ENCODE data around the gene PRKD3.

DNA sequence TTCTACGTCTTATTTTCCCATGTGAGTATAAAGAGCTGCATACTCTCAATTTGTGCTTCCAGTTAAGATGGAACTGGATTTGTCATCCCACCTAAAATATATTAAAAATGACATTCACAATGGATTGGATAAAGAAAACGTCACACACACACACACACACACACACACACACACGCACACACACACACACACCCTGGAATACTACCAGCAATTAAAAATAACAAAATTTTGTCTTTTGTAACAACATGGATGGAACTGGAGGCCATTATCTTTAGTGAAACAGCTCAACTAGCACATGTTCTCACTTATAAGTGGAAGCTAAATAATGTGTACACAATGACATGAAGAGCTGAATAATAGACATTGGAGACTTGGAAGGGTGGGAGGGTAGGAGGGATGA lies 16.0 kb upstream of the PRKD3 start:
- TF ChIP-seq, protein P1, sequence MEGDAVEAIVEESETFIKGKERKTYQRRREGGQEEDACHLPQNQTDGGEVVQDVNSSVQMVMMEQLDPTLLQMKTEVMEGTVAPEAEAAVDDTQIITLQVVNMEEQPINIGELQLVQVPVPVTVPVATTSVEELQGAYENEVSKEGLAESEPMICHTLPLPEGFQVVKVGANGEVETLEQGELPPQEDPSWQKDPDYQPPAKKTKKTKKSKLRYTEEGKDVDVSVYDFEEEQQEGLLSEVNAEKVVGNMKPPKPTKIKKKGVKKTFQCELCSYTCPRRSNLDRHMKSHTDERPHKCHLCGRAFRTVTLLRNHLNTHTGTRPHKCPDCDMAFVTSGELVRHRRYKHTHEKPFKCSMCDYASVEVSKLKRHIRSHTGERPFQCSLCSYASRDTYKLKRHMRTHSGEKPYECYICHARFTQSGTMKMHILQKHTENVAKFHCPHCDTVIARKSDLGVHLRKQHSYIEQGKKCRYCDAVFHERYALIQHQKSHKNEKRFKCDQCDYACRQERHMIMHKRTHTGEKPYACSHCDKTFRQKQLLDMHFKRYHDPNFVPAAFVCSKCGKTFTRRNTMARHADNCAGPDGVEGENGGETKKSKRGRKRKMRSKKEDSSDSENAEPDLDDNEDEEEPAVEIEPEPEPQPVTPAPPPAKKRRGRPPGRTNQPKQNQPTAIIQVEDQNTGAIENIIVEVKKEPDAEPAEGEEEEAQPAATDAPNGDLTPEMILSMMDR (conservative IDR thresholded peaks at IDR 0.05 in 1 of 2, IDR thresholded peaks at IDR 0.05 in 1 of 2; ENCODE audit: low read depth in 1 of 2, low read length in 2 of 2), result no peak
- no peak for TF ChIP-seq EZH2 (IDR thresholded peaks at IDR 0.05; ENCODE audit: low read length, missing control alignments)

Measured in fibroblast of lung (primary cell).